ENCODE data around the gene ITM2B. TPM values are rescaled to one million over a fixed set of nuclear protein-coding genes. Genes with fewer than 3 reads are reported as not detected.

The ITM2B gene
- total RNA-seq, 1 donor from 2014 or later, result 127 TPM

DNA sequence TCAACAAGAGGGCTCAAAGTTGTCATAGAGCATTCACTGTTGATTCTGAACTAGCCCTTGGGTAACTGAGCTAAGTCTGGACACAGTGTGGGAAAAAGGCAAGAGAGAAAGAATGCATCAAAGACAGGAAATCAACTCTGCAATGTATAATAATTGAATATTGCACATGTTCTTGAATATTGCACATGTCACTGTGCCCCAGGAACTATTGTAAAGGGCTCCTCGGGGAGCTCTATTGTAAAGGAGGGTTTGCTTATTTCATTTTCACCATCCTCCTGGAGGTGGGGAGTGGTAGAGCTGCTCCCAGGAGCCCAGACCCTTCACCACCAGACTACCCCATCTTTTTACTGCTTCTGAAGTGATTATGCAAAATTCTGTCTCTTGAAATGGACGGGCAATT, 44.4 kb upstream of the ITM2B start:
- H3K9me3 Mint-ChIP-seq, result no peaks in the 10 kb centered on the region
- no peaks in the 10 kb centered on the region for H3K36me3 Mint-ChIP-seq (ENCODE audit: low read depth)
- H3K4me3 Mint-ChIP-seq, result no peak overlapping the region
- TF ChIP-seq, protein P1, sequence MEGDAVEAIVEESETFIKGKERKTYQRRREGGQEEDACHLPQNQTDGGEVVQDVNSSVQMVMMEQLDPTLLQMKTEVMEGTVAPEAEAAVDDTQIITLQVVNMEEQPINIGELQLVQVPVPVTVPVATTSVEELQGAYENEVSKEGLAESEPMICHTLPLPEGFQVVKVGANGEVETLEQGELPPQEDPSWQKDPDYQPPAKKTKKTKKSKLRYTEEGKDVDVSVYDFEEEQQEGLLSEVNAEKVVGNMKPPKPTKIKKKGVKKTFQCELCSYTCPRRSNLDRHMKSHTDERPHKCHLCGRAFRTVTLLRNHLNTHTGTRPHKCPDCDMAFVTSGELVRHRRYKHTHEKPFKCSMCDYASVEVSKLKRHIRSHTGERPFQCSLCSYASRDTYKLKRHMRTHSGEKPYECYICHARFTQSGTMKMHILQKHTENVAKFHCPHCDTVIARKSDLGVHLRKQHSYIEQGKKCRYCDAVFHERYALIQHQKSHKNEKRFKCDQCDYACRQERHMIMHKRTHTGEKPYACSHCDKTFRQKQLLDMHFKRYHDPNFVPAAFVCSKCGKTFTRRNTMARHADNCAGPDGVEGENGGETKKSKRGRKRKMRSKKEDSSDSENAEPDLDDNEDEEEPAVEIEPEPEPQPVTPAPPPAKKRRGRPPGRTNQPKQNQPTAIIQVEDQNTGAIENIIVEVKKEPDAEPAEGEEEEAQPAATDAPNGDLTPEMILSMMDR (conservative IDR thresholded peaks at IDR 0.05), result no peak
- no peaks in the 10 kb centered on the region for H3K27me3 Mint-ChIP-seq (ENCODE audit: low read depth)
- peaks cover 6% of the 10 kb centered on the region for H3K4me1 Mint-ChIP-seq
- no peak for DNase-seq (ENCODE audit: low read depth, low spot score)
- no peak overlapping the region for H3K27ac Mint-ChIP-seq (ENCODE audit: unreplicated experiment)

DNA sequence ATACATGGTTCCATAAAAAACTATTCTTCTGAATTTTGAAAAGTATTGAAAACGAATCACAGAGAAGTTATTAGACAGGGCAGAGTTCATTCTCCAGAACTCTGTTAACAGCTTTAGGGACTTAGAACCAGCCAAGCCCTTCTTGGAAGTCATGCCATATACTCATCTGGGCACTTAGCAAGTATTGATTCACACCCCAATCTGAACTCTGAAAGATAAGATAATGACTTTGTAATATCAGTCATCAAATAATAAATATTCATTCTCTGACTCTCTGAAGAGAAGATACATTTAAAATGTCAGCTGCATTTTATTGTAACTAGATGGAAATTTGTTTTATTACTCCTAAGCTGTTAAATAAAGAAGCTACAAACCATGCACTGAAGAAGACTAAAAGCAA, 43.8 kb upstream of the ITM2B start:
- no peak for DNase-seq (ENCODE audit: low read depth, low spot score)
- TF ChIP-seq, protein P1 (conservative IDR thresholded peaks at IDR 0.05), result no peak
- Mint-ChIP-seq H3K27ac (ENCODE audit: unreplicated experiment) (no peak overlapping the region), H3K4me1 (peaks cover 6% of the 10 kb centered on the region), H3K36me3 (ENCODE audit: low read depth) (no peaks in the 10 kb centered on the region), H3K27me3 (ENCODE audit: low read depth) (no peaks in the 10 kb centered on the region), H3K9me3 (no peaks in the 10 kb centered on the region), H3K4me3 (no peak overlapping the region)

DNA sequence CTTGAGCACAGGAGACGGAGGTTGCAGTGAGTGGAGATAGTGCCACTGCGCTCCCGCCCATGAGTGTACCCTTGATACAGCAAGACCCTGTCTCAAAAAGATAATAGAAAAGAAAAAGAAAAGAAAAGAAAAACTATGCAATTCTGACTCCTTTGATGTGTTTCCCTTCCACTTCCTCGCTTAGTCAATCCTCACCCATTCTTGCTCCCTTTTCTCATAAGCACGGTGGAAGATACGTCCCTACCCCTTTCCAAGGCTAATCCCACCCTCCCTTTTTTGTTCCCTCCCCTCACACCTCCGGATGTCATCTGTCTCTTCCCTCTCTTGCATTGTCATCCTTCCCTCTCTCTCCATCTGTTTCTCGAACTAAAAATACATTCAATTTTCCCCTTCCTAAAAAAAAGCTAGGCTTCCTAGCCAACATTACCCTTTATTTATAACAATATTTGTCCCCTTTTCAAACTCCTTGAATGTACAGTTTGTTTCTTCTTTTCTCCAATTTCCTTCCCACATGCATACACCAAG, 40.5 kb upstream of the ITM2B start:
- Mint-ChIP-seq H3K4me1 (peaks cover under 1% of the 10 kb centered on the region), H3K27ac (ENCODE audit: unreplicated experiment) (no peak overlapping the region), H3K9me3 (no peaks in the 10 kb centered on the region), H3K36me3 (ENCODE audit: low read depth) (no peaks in the 10 kb centered on the region), H3K4me3 (no peak overlapping the region), H3K27me3 (ENCODE audit: low read depth) (no peaks in the 10 kb centered on the region)
- TF ChIP-seq, protein P1 (conservative IDR thresholded peaks at IDR 0.05), result no peak
- DNase-seq (ENCODE audit: low read depth, low spot score), result no peak

DNA sequence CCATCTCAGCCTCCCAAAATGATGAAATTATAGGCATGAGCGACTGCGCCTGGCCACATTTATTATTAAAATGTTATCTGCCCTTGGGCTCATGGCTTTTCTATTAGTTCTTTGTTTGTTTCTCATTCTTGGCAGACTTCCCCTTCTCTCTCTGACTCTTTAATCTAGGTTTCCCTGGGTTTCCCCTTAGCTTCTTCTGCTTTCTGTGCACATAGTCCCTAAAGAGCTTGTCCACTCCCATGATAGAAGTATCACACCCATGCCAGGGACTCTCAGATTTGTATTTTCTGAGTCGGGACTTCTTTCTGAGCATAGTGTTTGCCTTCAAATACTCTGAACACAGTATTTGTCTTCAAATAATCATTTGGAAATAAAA, 38.6 kb upstream of the ITM2B start:
- Mint-ChIP-seq H3K27me3 (ENCODE audit: low read depth) (no peaks in the 10 kb centered on the region), H3K4me1 (no peaks in the 10 kb centered on the region), H3K9me3 (no peaks in the 10 kb centered on the region), H3K27ac (ENCODE audit: unreplicated experiment) (no peak overlapping the region), H3K36me3 (ENCODE audit: low read depth) (no peaks in the 10 kb centered on the region), H3K4me3 (no peak overlapping the region)
- TF ChIP-seq, protein P1 (conservative IDR thresholded peaks at IDR 0.05), result no peak
- DNase-seq (ENCODE audit: low read depth, low spot score), result no peak

DNA sequence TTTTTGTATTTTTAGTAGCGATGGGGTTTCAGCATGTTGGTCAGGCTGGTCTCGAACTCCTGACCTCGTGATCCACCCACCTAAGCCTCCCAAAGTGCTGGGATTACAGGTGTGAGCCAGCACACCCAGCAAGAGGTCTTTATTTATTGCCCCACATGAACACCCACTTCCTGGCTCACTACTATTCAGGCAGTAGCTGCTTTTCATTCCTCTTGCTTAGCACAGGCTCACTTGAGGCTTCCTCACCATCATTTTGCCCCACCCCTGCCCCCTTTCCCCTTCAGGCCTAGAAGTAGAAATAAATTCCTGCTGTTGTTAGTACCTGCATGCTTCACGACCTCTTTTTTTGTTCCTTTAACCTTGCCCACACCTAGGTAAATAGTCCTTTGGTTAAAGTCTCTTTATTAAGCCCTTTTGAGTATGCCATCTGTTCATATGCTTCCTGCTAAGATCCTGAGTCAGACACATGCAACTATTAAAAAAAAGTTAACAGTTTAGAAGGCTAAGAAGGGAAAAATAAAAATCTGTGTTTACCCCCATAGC, 33.5 kb upstream of the ITM2B start:
- no peaks in the 10 kb centered on the region for H3K4me1 Mint-ChIP-seq
- H3K4me3 Mint-ChIP-seq, result no peak overlapping the region
- H3K9me3 Mint-ChIP-seq, result peaks cover 2% of the 10 kb centered on the region
- peaks cover 3% of the 10 kb centered on the region for H3K36me3 Mint-ChIP-seq (ENCODE audit: low read depth)
- H3K27ac Mint-ChIP-seq (ENCODE audit: unreplicated experiment), result no peak overlapping the region
- H3K27me3 Mint-ChIP-seq (ENCODE audit: low read depth), result no peaks in the 10 kb centered on the region
- DNase-seq (ENCODE audit: low read depth, low spot score), result no peak
- TF ChIP-seq, protein P1 (conservative IDR thresholded peaks at IDR 0.05), result no peak

Data from neural crest cell (in vitro differentiated cells).